Measurements from ENCODE around the gene SRD5A1.

Gene SRD5A1

DNA sequence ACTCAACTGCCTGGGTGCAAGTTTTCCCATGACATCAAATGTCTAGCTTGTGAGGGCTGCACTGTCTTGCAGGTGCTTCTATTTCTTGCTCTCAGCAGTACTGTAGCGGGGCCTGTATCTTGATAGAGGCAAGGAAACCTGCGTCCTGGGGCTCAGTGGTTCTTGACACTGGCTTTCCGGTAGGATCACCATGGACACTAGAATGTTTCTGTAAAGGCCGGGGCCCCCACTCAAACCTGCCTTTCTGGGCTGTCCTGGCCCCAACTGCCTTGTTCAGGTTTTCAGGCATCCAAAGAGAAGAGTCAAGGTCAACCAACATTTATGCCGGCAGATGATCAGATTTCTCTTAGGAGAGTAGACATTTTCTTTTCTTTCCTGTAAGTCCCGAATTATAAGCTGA lies 53.3 kb downstream of the SRD5A1 start:
- DNase-seq (ENCODE audit: low spot score), result no peak

DNA sequence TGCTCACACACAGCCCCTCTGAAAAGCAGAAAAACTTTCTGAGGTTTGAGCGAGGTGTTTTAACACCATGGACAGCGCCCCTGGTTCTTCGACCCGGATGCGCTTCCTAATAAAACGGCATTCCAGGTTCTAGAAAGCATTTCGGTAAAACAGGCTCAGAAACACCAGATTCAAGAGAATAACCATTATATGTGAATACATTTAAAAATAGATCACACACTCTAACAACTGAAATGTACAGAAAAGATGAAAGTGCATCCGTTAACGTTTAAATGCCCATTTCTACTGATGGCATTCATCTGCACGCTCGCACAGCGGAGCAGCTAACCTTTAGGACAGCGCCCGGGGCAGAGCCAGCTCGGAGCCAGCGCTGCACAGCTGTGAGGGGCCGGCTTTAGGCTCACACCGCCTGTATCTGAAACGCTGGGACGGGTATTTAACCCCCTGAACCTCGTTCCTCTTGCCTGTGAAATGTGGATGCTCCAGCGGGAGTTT lies 53.7 kb downstream of the SRD5A1 start:
- peak; percentile 42 for DNase-seq (ENCODE audit: low spot score)

DNA sequence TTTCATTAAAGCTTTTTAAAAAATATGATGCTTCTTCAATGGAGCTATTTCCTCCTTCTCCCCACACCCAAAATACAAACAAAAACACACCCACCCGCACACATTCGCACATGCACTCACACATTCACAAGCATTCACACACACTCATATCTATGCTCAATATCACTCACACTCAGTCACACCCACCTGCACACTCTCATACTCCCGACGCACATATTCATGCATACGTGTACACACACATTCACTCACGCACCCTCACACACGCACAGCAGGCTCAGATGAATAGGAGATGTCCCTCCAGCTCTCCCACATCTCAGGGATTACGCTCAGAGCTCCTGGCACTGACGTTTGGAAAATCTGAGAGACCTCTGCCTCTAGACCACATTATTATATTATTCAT lies 54.3 kb downstream of the SRD5A1 start:
- DNase-seq (ENCODE audit: low spot score), result no peak

DNA sequence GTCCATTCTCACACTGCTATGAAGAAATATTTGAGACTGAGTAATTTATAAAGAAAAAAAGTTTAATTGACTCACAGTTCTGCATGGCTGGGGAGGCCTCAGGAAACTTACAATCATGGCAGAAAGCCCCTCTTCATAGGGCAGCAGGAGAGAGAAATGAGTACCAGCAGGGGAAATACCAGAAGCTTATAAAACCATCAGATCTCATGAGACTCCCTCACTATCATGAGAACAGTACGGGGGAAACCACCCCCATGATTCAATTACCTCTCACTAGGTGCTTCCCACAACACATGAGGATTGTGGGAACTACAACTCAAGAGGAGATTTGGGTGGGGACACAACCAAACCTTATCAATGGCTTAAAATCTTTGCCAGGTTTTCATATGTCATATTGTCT lies 59.7 kb downstream of the SRD5A1 start:
- no peak for DNase-seq (ENCODE audit: low spot score)

DNA sequence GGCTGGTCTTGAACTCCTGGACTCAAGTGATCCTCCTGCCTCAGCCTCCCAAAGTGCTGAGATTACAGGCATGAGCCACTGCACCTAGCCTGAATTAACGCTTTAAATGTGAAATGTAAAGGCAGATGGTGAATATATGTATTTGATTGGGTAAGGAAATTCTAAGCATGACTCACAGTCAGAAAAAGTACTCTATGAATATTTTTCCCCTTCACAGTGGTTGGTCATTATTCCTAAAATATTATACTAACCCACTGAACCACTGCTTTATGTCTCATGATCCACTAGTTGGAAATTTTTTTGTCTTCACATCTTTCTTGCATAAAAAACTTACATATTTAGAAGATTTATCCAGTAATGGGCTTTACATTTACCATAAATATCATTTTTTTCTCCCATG lies 65.5 kb downstream of the SRD5A1 start:
- no peak for DNase-seq (ENCODE audit: low spot score)

DNA sequence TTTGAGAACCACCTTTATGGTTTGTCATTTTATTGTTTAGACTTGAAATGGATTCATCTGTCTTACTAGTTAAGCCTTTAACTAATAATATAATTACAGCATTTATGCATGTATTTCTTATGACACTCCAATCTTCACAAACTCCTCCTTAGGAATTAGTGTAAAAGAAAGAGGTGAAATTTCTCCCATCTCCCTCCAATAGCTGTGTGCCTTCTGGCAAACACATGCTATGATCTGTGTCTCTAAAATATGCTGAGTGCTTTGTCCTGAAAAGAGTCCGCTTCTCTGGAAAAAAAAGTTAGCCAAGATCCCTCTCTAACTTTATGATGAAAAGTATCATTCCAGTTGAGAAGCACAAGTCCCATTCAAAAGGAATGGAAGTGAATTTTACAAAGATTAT lies 66.1 kb downstream of the SRD5A1 start:
- no peak for DNase-seq (ENCODE audit: low spot score)

DNA sequence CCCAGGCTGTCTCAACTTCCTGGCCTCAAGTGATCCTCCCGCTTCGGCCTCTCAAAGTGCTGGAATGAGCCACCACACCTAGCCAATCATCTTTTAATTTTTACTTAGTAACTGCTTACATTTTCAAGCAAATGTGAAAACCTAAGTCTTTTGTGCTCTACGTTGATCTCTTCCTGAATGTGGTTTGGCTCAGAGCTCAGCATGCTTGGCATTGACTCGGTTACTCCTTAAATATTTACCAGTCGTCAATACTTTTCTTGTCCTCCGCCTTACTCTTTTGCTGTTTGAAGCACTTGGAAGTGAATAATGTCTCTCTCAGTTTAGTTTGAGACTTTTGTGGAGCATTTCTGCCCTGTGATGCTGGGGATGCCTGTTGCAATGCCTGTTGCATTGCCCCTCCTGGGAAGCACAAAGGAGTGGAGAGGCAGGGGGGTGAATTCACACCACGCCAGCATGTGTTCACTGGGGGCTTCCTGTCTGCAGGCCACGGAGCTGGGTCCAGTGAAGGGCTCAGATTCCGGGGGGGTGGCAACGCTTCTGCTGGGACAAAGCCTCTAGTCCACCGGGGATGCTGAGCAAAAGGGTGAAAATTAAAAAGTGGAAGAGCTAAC lies 66.9 kb downstream of the SRD5A1 start:
- no peak for DNase-seq (ENCODE audit: low spot score)

DNA sequence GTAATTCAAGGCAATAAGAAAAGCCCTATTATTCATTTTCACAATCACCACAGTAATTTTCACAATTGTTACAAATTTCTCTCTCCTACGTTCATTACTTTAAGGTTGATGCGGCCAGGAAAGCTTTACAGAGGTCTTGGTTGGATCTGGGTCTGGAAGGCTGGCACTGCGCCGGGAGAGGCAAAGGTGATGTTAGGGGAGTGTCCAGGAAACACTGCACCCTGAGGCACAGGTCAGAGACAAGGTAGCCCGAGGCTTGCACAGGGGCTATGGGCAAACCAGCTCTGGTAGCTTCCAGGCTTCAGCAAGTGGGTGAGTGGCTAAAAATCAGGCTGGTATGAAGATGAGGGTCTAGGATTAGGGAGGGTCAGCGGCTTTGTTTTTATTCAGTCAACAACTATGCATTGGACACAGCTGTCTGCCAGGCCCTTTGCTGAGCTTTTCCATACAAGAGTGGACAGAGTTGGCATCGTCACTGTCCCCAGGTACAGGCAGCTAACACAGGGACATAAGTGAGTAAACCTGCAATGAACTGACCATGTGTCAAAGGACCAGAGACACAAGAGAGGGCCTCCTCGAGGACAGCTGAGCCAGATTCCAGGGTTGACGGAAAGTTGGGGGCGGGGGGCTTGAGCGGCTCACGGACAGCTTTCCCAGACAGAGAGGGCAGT lies 67.6 kb downstream of the SRD5A1 start:
- no peak for DNase-seq (ENCODE audit: low spot score)

DNA sequence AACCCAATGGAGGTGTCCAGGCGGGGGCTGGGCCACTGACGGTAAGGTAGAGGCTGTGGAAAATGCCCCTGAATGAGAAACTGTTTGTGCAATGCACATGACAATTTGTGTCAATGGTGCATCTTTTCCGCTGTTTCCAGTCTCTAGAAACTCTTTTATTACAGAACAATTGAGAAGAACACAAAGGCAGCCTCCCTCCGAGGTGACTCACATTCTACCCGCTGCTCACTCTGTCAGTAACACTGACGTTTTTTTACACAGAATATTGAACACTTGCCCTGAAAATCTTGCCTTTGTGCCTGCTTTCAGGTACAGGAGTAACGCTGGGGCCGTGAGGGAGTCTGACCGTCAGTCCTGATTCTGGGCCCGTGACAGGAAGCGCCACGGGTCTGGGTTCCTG lies 68.3 kb downstream of the SRD5A1 start:
- DNase-seq (ENCODE audit: low spot score), result no peak

DNA sequence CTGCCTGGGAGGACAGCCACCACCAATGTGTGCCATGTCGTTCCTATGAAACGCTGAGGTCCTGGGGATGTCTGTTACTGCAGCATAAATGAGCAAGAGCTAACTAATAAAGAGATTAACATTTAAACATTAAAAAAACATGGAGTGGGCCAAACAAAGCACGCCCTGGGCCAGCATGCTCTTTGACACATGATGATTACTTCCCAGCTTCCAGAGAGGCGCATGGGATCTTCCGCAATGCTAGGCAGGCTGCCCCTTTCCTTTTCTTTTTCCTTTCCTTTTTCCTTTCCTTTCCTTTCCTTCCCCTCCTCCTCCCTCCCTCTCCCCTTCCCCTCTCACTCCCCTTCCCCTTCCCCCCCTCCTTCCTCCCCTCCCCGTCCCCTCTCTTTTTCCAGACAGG lies 69.4 kb downstream of the SRD5A1 start:
- DNase-seq (ENCODE audit: low spot score), result no peak

DNA sequence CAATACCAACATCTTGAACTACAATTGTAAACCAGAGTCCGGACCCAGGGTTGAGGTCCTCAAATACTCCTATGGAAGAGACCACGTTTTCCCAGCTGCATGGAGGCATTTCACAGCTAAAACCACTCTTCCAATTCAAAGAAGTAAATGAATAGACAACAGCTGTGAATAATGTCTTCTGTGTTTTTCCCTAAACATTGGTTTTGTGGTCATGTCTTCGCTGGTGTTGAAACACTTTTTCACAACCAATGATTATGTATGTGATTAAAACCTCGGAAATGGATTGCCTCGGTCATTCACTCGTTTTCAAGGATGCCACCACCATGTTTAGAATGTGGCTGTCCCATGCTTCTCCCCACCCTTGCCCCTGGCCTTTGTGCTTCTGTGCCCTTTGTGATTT lies 70.6 kb downstream of the SRD5A1 start:
- DNase-seq (ENCODE audit: low spot score), result no peak

DNA sequence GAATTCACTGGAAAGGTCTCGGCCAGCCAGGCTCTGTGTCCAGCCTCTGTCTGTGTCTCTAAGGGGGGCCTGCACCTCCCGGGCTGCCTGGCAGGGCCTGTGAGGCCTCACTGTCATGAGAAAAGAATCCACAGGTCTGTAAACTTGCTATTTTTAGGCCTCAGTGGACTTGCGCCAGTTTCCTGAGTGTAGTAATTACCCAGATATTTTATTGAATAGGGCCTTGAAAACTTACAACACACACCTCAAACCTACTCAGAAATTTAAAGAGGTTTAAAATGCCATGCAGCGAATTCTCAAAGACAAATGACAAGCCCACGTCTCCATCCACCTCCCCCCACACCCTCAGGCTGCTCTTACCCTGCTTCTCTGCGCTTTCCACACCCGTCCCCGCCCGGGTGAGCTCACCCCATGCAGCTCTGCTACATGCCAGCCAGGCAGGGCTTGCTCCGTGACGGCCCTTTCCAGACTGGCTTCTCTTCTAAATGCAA lies 71.2 kb downstream of the SRD5A1 start:
- peak; percentile 68 for DNase-seq (ENCODE audit: low spot score)

DNA sequence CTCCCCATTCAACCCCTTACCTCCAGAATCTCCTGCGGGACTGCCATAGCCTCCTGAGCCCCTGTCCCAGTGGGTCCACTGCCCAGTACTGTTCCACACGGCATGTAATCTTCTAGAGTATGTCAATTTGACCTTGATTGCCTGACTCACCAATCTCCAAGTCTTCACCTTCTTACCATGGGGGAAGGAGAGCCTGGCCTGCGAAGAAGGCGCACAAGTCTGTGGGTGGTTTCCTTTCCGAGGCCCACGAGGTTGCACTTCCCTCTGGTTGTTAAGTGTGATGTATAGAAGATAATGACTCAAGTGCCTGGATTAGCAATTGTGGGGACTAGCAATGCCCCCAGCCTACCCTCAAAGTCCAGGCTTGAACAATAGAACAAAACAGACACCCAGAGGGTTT lies 71.8 kb downstream of the SRD5A1 start:
- no peak for DNase-seq (ENCODE audit: low spot score)

DNA sequence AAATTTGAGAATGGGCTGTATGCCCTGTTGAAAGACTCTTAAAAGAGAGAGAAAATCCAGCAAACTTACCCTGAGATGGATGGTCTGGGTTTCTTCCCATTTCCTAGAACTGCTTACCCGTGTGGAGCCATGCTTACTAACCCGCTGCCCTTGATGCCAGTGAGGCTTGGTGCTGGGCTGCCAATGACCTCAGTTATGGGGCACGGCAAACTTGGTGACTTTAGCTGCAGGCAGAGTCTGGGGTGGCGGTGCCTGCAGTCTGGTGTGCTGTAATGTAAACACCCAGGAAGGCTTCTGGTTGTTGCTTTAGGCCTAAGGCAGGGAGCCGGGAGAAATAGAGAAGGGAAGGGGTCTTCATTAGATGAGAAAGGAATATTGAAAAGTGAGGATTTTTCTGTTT lies 72.7 kb downstream of the SRD5A1 start:
- DNase-seq (ENCODE audit: low spot score), result no peak

DNA sequence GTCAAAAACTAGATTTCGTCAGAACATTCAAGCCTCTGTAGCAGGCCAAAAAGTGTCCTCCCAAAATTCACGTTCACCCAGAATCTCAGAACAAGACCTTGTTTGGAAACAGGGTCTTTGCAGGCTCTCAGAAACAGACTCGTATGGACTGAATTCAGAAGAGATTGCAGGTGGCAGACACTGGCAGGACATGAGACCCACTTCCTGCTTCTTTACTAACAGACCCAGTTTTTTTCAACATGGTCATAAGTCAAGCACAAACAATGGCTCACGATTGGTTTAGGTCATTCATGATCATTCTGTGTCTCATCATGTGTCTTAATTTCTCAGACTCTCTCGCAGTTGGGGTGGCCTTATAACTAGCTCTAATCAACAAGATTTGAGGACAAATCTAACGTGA lies 74.6 kb downstream of the SRD5A1 start:
- no peak for DNase-seq (ENCODE audit: low spot score)

DNA sequence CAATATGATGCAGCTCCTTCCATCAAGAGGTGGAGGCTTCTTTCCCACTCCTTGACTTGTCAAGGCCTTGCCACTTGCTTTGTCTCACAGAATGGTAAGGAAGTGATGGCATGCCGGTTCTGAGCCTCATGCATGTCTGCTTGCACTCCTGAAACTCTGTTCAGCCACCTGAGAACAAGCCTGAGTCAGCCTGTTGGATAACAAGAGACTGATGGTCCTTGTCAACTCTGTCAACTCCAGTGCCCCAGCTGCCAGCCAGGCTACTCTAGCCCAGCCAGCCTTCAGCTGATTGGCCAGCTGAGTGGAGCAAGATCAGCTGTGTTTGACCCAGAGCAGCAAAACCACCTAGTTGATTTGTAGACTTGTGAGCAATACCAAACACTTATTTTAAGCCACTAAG lies 75.6 kb downstream of the SRD5A1 start:
- DNase-seq (ENCODE audit: low spot score), result no peak

DNA sequence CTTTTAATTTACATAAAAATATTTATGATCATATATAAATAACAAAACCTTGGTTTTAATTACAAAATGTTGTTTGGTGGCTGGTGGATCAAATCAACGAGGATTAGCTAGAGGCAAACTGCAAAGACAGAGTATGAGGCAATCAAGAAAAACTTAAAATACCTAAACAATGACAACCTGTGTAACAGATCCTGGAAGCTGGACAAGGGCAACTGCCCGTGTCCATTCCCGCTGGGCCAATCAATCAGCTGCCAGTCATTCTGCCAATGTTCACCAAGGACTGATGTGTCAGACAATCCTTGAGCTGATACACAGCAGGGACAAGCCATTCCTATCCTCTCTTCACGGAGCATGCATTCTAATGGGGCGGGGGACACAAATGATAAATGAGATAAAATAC lies 76.8 kb downstream of the SRD5A1 start:
- DNase-seq (ENCODE audit: low spot score), result no peak

DNA sequence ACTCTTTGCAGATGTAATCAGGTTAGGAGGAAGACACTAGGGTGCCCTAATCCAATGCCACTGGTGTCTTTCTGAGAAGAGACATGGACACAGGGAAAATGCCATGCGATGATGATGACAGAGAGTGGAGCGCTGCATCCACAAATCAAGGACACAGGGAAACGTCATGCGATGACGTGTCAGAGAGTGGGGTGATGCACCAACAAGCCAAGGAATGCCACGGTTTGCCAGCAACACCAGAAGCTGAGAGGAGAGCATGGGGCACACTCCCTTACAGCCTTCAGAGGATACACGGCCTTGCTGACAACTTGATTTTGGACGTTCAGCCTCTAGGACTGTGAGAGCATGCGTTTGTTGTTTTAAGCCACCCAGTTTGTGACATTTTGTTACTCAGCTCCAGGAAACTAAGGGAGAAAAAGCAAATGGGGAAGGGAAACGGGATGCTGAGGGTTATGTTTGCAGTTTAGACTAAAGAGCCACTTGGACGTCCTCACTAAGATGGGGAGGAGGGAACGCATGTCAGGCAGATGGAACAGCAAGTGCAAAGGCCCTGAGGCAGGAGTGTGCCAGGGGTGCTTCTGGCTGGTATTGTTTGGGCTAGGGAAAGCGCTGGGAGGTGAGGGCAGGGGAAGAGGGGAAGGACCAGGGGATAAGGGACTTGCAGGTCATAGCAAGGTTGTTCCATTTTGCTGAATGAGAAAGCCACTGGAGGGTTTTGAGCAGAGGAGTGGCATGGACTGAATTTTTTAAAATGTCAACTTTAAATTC lies 77.5 kb downstream of the SRD5A1 start:
- no peak for DNase-seq (ENCODE audit: low spot score)

DNA sequence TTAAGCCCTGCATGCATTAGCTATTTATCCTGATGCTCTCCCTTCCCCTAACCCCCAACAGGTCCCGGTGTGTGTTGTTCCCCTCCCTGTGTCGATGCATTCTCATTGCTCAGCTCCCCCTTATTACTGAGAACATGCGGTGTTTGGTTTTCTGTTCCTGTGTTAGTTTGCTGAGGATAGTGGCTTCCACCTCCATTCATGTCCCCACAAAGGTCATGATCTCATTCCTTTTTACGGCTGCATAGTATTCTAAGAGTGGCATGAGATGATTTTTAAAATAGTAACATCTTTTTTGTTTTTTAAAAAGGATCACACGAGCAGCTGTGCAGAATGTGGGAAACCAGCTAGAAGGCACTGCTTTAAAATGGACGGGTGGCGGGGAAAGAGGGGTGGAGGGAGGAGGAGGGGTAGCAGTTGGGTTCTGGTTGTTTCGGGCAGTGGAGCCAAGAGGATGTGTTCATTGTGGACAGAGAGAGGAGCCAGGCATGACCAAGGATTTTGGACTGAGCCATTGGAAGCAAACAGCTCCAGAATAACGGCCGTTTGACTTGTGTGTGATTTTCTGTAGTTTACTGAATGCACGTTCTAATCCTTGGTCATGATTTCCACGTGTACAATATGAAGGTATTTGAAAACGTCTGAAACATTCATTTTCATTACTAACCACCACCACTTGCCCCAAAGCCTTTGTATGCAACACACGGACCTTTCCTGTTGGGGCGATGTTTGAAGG lies 78.3 kb downstream of the SRD5A1 start:
- no peak for DNase-seq (ENCODE audit: low spot score)

DNA sequence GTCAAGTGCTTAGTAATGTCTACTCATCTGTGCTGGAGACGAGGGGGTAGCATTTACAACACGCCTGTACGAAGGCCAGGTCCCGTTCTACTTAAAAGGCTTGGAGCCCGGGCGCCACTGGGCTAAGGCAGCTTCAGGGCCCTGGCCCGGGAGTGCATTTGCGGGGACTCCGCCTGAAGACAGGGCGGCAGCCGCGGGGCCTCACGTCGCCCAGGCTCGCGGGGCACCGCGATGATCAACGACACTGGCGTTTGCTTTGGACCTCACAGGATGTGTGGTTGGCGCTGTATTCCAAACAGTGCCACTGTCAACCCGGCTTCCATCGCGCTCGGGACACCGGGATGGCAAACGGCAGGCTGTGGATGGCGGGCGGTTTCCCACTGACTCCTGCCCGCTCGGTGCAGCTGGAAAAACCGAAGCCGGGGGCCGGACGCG lies 78.9 kb downstream of the SRD5A1 start:
- DNase-seq (ENCODE audit: low spot score), result peak; percentile 71

DNA sequence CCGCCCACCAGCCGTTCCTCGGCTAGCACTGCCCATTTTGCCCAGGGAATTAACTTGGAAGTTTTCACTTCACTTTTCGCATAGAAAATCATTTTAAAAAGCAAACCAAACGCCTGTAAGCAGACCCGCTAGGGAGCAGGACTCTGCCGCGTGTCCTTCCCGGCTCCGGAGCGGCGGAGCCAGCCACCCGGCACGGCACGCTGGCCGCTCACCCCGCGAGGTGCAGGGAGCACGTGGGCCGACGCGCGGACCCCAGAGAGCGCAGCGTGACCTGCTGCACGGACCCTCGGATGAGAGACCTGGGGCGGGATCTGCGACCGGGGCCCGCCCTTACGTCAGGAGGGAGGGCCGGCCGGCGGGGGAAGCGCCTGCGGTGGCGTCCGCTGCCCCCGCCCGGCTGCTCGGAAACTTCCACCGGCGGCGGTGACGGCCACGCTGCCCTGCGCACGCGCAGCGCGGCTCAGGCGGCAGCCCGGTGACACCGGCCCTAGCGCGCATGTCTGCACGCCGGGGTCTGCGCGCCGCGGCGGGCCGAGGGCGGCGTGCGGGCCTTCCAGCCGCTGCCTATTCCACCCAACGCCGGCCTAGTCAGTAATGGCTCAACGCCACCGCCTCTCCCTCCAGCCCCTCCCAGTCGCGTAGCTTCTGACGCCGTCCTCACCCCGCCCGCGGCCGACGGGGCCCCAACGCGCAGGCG lies 79.5 kb downstream of the SRD5A1 start:
- DNase-seq (ENCODE audit: low spot score), result peak; percentile 99

Measured in LoVo (cell line).